Glomerular visceral epithelial cell (primary cell): ENCODE data around the gene LPIN3.

Source experiments
- DNase-seq: peaks from one replicate; pipeline ENCODE4 v3.0.0-alpha.2; 2016; ENCODE audit errors: extremely low spot score

LPIN3 gene

GRCh38 chr20:41320441-41320840, 20.2 kb upstream of the LPIN3 start:
- no peak for DNase-seq

GRCh38 chr20:41320976-41321375, 19.6 kb upstream of the LPIN3 start:
- no peak for DNase-seq

GRCh38 chr20:41327178-41327577, 13.4 kb upstream of the LPIN3 start:
- no peak for DNase-seq

- DNase-seq, result peak; percentile 98
These were observed 10.9 kb upstream of the LPIN3 start for GRCh38 chr20:41329435-41330342.

GRCh38 chr20:41330343-41330720, 10.3 kb upstream of the LPIN3 start:
- DNase-seq, result no peak

- DNase-seq, result no peak
These were observed 9.7 kb upstream of the LPIN3 start for GRCh38 chr20:41330941-41331340.

- DNase-seq, result no peak
These were observed 8.9 kb upstream of the LPIN3 start for GRCh38 chr20:41331731-41332130.

GRCh38 chr20:41334036-41334435, 6.6 kb upstream of the LPIN3 start:
- no peak for DNase-seq

- DNase-seq, result peak; percentile 30
These were observed 5.9 kb upstream of the LPIN3 start for GRCh38 chr20:41334443-41335421.

GRCh38 chr20:41335591-41335990, 5.0 kb upstream of the LPIN3 start:
- no peak for DNase-seq

GRCh38 chr20:41336711-41337492, 3.7 kb upstream of the LPIN3 start:
- DNase-seq, result no peak

GRCh38 chr20:41339957-41340326, 679 bp upstream of the LPIN3 start:
- peak; percentile 83 for DNase-seq

GRCh38 chr20:41342474-41343464, 2.1 kb downstream of the LPIN3 start:
- DNase-seq, result no peak

GRCh38 chr20:41344477-41344876, 3.9 kb downstream of the LPIN3 start:
- DNase-seq, result no peak

GRCh38 chr20:41344938-41345728, 4.5 kb downstream of the LPIN3 start:
- DNase-seq, result no peak

- DNase-seq, result no peak
These were observed 5.1 kb downstream of the LPIN3 start for GRCh38 chr20:41345729-41346067.

GRCh38 chr20:41347523-41348429, 7.2 kb downstream of the LPIN3 start:
- DNase-seq, result no peak

GRCh38 chr20:41348430-41349172, 8.0 kb downstream of the LPIN3 start:
- no peak for DNase-seq
